ENCODE data around the gene SYNE1. TPM values are rescaled to one million over a fixed set of nuclear protein-coding genes. Genes with fewer than 3 reads are reported as not detected.
"Not testable (repeated sequence)": the region's sequence is repeated elsewhere in the genome, so short reads cannot be mapped to it uniquely, and the experiment has no call there.

SYNE1 gene, protein sequence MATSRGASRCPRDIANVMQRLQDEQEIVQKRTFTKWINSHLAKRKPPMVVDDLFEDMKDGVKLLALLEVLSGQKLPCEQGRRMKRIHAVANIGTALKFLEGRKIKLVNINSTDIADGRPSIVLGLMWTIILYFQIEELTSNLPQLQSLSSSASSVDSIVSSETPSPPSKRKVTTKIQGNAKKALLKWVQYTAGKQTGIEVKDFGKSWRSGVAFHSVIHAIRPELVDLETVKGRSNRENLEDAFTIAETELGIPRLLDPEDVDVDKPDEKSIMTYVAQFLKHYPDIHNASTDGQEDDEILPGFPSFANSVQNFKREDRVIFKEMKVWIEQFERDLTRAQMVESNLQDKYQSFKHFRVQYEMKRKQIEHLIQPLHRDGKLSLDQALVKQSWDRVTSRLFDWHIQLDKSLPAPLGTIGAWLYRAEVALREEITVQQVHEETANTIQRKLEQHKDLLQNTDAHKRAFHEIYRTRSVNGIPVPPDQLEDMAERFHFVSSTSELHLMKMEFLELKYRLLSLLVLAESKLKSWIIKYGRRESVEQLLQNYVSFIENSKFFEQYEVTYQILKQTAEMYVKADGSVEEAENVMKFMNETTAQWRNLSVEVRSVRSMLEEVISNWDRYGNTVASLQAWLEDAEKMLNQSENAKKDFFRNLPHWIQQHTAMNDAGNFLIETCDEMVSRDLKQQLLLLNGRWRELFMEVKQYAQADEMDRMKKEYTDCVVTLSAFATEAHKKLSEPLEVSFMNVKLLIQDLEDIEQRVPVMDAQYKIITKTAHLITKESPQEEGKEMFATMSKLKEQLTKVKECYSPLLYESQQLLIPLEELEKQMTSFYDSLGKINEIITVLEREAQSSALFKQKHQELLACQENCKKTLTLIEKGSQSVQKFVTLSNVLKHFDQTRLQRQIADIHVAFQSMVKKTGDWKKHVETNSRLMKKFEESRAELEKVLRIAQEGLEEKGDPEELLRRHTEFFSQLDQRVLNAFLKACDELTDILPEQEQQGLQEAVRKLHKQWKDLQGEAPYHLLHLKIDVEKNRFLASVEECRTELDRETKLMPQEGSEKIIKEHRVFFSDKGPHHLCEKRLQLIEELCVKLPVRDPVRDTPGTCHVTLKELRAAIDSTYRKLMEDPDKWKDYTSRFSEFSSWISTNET (N-terminal part only)
- total RNA-seq (100 to 1,000 TPM in 3 of 4 donors, 10 to 100 TPM in 1; 86.4 to 203 (median 130) TPM), polyA plus RNA-seq (10 to 100 TPM in 2 of 3 donors, 1 to 10 TPM in 1; 7.2 to 27.4 (median 12.0) TPM)

DNA sequence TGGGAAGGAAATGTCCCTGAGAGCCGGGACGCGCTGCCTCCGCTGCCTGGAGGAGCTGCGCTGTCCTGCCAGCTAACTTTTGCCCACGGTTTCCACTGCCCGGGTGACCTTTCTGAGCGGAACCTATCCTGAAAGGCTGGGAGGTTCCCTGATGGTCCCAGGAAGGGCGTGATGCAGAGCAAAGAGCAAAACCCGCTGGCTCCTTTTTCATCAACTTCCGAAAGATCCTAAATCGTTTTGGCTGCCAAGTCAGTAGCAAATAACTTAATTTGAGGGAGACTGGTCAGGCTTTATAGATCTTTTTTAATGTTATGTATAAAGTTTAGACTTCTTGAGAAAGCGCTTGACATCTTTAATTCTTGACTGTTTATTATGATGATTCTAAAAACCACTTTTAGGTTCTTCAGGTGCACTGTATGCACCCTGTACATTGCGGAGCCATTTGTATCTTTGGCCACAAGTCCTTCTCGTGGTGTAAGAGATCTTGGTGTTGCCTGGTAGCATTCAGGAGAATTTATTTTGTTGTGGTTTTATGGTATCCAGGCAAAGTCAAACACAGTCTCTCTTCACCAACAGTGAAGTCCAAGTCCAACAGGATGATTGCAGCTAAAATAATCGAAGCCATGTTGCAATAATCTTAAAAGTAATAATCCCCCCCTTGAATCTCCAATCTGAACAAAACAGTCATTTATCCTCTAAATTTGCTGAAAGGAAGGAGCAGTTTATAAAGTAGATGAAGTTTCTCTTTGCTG is at the start of gene SYNE1:
SYNE1 (minus strand) TSS at position 67 of the 752 bp plus-strand sequence. CDS start 9,031 bp downstream, outside the sequence.
- 17 to 22% methylated on average over 16 of the region's 16 CpGs for WGBS, 2 donors
- intact Hi-C loops (cut with DNase I) = loop anchor here (2.0 kb wide), 1 partner anchor 85 kb away; no protein-coding TSS in a partner anchor
- Histone ChIP-seq H3K9me3 (no peaks in the 10 kb centered on the region), H3K4me3 (peak within 1 kb of the TSS; percentile 40 to 77 (median 64)), H3K36me3 (no peaks in the 10 kb centered on the region), H3K4me1 (peaks cover 0 to 20% (median 10%) of the 10 kb centered on the region in 4 donors), H3K27me3 (no peaks in the 10 kb centered on the region), H3K27ac (peak within 1 kb of the TSS; percentile 21 to 80 (median 70))
- DNase-seq = no peak
- TF ChIP-seq, protein P1, sequence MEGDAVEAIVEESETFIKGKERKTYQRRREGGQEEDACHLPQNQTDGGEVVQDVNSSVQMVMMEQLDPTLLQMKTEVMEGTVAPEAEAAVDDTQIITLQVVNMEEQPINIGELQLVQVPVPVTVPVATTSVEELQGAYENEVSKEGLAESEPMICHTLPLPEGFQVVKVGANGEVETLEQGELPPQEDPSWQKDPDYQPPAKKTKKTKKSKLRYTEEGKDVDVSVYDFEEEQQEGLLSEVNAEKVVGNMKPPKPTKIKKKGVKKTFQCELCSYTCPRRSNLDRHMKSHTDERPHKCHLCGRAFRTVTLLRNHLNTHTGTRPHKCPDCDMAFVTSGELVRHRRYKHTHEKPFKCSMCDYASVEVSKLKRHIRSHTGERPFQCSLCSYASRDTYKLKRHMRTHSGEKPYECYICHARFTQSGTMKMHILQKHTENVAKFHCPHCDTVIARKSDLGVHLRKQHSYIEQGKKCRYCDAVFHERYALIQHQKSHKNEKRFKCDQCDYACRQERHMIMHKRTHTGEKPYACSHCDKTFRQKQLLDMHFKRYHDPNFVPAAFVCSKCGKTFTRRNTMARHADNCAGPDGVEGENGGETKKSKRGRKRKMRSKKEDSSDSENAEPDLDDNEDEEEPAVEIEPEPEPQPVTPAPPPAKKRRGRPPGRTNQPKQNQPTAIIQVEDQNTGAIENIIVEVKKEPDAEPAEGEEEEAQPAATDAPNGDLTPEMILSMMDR (IDR thresholded peaks at IDR 0.05) = no peak
- TF ChIP-seq POLR2A (IDR thresholded peaks at IDR 0.05) = no peak
- no peak for TF ChIP-seq EP300 (IDR thresholded peaks at IDR 0.05)
- TF ChIP-seq POLR2AphosphoS5 (IDR thresholded peaks at IDR 0.05) = no peak

DNA sequence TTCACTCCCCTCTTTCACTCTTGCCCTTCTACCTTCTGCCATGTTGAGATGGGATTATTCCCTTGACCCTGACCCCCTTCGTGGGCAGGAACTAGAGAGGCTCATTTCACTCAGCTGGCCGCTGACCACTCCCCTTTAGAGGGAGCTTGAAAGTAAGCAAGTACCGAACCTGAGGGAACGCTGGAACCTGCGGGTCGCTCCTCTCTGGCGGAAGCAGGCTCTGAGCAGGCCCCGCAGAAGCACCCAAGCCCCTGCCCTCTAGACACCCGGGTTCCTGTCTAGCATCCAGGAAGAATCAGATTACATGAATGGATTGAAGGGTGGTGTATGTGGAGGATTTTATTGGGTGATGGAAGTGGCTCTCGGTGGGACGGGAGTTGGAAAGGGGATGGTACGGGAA is 48.7 kb upstream of the SYNE1 start:
- Histone ChIP-seq H3K4me3 (no peak overlapping the region), H3K27me3 (no peaks in the 10 kb centered on the region), H3K4me1 (no peaks in the 10 kb centered on the region), H3K27ac (no peak overlapping the region), H3K36me3 (no peaks in the 10 kb centered on the region), H3K9me3 (no peaks in the 10 kb centered on the region)
- DNase-seq = no peak
- TF ChIP-seq, protein P1 (IDR thresholded peaks at IDR 0.05) = no peak
- TF ChIP-seq EP300 (IDR thresholded peaks at IDR 0.05) (no peak), POLR2AphosphoS5 (IDR thresholded peaks at IDR 0.05) (no peak), POLR2A (IDR thresholded peaks at IDR 0.05) (no peak)
- intact Hi-C loops (cut with DNase I) = no loop called here
- WGBS, 2 donors = 92 to 93% methylated on average over 12 of the region's 12 CpGs

DNA sequence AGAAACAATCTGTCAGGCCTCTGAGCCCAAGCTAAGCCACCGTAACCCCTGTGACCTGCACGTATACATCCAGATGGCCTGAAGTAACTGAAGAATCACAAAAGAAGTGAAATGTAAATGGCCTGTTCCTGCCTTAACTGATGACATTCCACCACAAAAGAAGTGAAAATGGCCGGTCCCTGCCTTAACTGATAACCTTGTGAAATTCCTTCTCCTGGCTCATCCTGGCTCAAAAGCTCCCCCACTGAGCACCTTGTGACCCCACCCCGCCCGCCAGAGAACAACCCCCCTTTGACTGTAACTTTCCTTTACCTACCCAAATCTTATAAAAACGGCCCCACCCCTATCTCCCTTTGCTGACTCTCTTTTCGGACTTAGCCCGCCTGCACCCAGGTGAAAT is 45.8 kb upstream of the SYNE1 start:
- DNase-seq; H3K27ac ChIP-seq; H3K4me1 ChIP-seq; H3K9me3 ChIP-seq; H3K4me3 ChIP-seq; H3K27me3 ChIP-seq; H3K36me3 ChIP-seq; intact Hi-C loops (cut with DNase I): not testable (repeated sequence)
- WGBS, 2 donors = 44 to 61% methylated on average over 8 of the region's 8 CpGs

DNA sequence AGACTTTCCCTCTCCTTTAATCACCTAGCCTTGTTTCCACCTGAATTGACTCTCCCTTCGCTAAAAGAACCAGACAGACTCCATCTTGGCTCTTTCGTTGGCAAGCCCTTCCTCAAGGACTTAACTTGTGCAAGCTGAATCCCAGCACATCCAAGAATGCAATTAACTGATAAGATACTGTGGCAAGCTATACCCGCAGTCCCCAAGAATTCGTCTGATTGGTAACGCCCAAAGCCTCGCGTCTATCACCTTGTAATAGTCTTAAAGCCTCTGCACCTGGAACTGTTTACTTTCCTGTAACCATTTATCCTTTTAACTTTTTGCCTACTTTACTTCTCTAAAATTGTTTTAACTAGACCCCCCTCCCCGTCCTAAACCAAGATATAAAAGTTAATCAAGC is 45.0 kb upstream of the SYNE1 start:
- 34 to 67% methylated on average over 8 of the region's 8 CpGs for WGBS, 2 donors
- H3K27ac ChIP-seq = no peak overlapping the region
- intact Hi-C loops (cut with DNase I) = no loop called here
- H3K36me3 ChIP-seq = no peaks in the 10 kb centered on the region
- H3K4me1 ChIP-seq = no peaks in the 10 kb centered on the region
- TF ChIP-seq POLR2A (IDR thresholded peaks at IDR 0.05) = no peak
- TF ChIP-seq POLR2AphosphoS5 (IDR thresholded peaks at IDR 0.05) = no peak
- TF ChIP-seq, protein P1 (IDR thresholded peaks at IDR 0.05) = no peak
- no peak for TF ChIP-seq EP300 (IDR thresholded peaks at IDR 0.05)
- DNase-seq = no peak
- H3K4me3 ChIP-seq = no peak overlapping the region
- no peaks in the 10 kb centered on the region for H3K27me3 ChIP-seq
- H3K9me3 ChIP-seq = no peaks in the 10 kb centered on the region

All from sigmoid colon (tissue), 7 donors.